ENCODE data around the gene PRKAR1B. TPM values are rescaled to one million over a fixed set of nuclear protein-coding genes. Genes with fewer than 3 reads are reported as not detected.

The PRKAR1B gene
- total RNA-seq, 1 experiment from 2014 or later = 43.3 TPM

DNA sequence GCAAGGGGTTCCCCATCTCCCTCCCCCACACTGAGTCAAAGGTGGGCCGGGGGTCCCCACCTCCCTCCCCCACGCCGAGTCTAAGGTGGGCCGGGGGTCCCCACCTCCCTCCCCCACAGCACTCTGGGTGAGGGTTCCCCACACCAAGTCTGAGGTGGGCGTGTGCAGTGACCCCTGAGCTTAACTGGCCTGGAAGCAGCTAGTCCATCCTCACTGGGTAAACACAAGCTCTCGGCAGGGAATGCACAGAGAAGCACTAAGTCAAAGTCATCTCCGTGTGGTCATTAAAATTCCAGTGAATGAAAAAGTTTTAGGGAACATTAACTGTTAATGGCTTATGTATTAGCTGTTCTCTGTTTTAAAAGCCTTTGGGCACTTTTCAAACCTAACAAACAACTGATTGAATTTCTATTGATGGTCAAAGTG is 43.7 kb upstream of the PRKAR1B start:
- H3K4me1 Mint-ChIP-seq = no peaks in the 10 kb centered on the region
- Histone ChIP-seq H3K27ac (ENCODE audit: insufficient read length, low read depth, low read length) (no peak overlapping the region), H2BK120ac (ENCODE audit: low read depth, low read length, poor library complexity, severe bottlenecking) (no peak overlapping the region), H2BK20ac (ENCODE audit: low read depth, low read length, poor library complexity, severe bottlenecking) (no peak overlapping the region), H2BK5ac (ENCODE audit: insufficient read length, low read length) (no peak overlapping the region), H3K9me3 (ENCODE audit: control insufficient read depth, low read depth, low read length) (no peaks in the 10 kb centered on the region), H3K27me3 (ENCODE audit: insufficient read depth, low read length) (no peaks in the 10 kb centered on the region), H2BK15ac (ENCODE audit: low read depth, low read length) (no peak overlapping the region), H4K91ac (ENCODE audit: insufficient read length, low read depth, low read length) (no peak overlapping the region), H3T11ph (ENCODE audit: low read length) (no peak overlapping the region), H3K23me2 (ENCODE audit: insufficient read length, low read depth, low read length, poor library complexity, severe bottlenecking) (no peaks in the 10 kb centered on the region), H4K8ac (replicated peaks; ENCODE audit: insufficient read length, low read depth, low read length) (no peak overlapping the region), H4K5ac (ENCODE audit: insufficient read length, low read depth, low read length) (no peak overlapping the region), H3K18ac (ENCODE audit: insufficient read length, low read depth, low read length) (no peak overlapping the region), H2BK12ac (ENCODE audit: insufficient read length, low read depth, low read length) (no peak overlapping the region), H4K20me1 (ENCODE audit: control insufficient read depth, insufficient read depth, insufficient read length) (no peaks in the 10 kb centered on the region), H3K14ac (ENCODE audit: insufficient read depth, low read length) (no peak overlapping the region), H3K79me2 (ENCODE audit: insufficient read depth, low read length) (no peaks in the 10 kb centered on the region), H3K4me1 (ENCODE audit: insufficient read depth, low read length) (no peaks in the 10 kb centered on the region), H2AFZ (ENCODE audit: low read length) (no peak overlapping the region), H3K4ac (ENCODE audit: low read depth, low read length) (no peak overlapping the region), H3K79me1 (ENCODE audit: insufficient read depth, low read depth, low read length, poor library complexity, severe bottlenecking) (no peaks in the 10 kb centered on the region), H3K4me2 (ENCODE audit: insufficient read depth, insufficient read length, low read length) (no peak overlapping the region), H3K56ac (ENCODE audit: insufficient read length, low read depth, low read length) (no peak overlapping the region), H3K9ac (ENCODE audit: extremely low read depth, insufficient read length, low read length) (no peak overlapping the region), H2AK5ac (ENCODE audit: insufficient read length, low read length) (no peak overlapping the region), H3K23ac (ENCODE audit: insufficient read length, low read depth, low read length) (no peak overlapping the region)
- DNase-seq = no peak
- H3K36me3 Mint-ChIP-seq (ENCODE audit: insufficient read depth in 1 of 3, low read depth in 3 of 3) = peaks cover 16 to 41% (median 28%) of the 10 kb centered on the region in 3 experiments
- H3K27ac Mint-ChIP-seq = 0 out of 7 replicates have a peak overlapping the region, but pooled peaks of 1 of the 3 experiments have one; percentile 24
- no peaks in the 10 kb centered on the region for H3K27me3 Mint-ChIP-seq (ENCODE audit: low read depth)
- no peak overlapping the region for H3K4me3 Mint-ChIP-seq
- H3K9me3 Mint-ChIP-seq = no peaks in the 10 kb centered on the region; a peak in 1 of 5 replicates
- no CpG with 5 or more reads among the region's 7 CpGs for WGBS (ENCODE audit: extremely low coverage, insufficient read length, low lambda C conversion rate)
- TF ChIP-seq, protein P1, sequence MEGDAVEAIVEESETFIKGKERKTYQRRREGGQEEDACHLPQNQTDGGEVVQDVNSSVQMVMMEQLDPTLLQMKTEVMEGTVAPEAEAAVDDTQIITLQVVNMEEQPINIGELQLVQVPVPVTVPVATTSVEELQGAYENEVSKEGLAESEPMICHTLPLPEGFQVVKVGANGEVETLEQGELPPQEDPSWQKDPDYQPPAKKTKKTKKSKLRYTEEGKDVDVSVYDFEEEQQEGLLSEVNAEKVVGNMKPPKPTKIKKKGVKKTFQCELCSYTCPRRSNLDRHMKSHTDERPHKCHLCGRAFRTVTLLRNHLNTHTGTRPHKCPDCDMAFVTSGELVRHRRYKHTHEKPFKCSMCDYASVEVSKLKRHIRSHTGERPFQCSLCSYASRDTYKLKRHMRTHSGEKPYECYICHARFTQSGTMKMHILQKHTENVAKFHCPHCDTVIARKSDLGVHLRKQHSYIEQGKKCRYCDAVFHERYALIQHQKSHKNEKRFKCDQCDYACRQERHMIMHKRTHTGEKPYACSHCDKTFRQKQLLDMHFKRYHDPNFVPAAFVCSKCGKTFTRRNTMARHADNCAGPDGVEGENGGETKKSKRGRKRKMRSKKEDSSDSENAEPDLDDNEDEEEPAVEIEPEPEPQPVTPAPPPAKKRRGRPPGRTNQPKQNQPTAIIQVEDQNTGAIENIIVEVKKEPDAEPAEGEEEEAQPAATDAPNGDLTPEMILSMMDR (conservative IDR thresholded peaks at IDR 0.05) = no peak
